ENCODE data around the gene MAP3K5. TPM values are rescaled to one million over a fixed set of nuclear protein-coding genes. Genes with fewer than 3 reads are reported as not detected.

Gene MAP3K5
- total RNA-seq, 2 experiments from 2014 or later: 6.7 to 7.3 TPM

DNA sequence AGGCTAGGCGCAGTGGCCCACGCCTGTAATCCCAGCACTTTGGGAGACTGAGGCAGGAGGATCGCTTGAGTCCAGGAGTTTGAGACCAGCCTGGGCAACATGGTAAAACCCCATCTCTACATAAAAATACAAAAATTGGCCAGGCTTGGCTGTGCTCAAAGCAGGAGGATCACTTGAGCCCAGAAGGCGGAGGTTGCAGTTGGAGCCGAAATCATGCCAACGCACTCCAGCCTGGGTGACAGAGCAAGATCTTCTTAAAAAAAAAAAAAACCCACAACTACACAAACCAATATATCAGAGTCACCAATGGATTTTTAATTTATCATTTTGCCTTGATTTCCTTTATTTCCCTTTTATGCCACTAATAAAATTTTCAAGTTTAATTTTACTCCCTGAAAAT is 9.3 kb downstream of the MAP3K5 start:
- no peak overlapping the region for H3K4me3 Mint-ChIP-seq
- POLR2A ChIA-PET: no interaction called here
- intact Hi-C loops (cut with DNase I, micrococcal nuclease): loop anchor here in 1 of 2 experiments (2.0 kb wide), 1 partner anchor 30 kb away; no protein-coding TSS in a partner anchor

GRCh38 chr6:136782021-136782770 is 10.1 kb downstream of the MAP3K5 start:
- H3K4me1 Mint-ChIP-seq: peaks cover 45% of the 10 kb centered on the region
- no peak for DNase-seq
- POLR2A ChIA-PET: no interaction called here
- intact Hi-C loops (cut with DNase I, micrococcal nuclease): loop anchor here in 1 of 2 experiments (2.0 kb wide), 1 partner anchor 29 kb away; no protein-coding TSS in a partner anchor
- no peak overlapping the region for H3K4me3 Mint-ChIP-seq
- H3K9me3 Mint-ChIP-seq (ENCODE audit: low read depth): no peaks in the 10 kb centered on the region
- no peaks in the 10 kb centered on the region for H3K27me3 Mint-ChIP-seq
- peak; percentile 77 for ATAC-seq
- CTCF ChIA-PET: interaction anchor here (0.6 to 0.9 kb wide), 4 partner anchors 50 to 364 kb away, joined by 3 to 4 read pairs (median 4); no protein-coding TSS in a partner anchor
- peaks cover 12% of the 10 kb centered on the region for H3K36me3 Mint-ChIP-seq (ENCODE audit: low read depth)
- H3K27ac Mint-ChIP-seq: peak overlapping the region; percentile 69

More for the DNA sequence above, 9.3 kb downstream of the MAP3K5 start:
- CTCF ChIA-PET: interaction anchor here (0.7 to 10.4 kb wide), 3 partner anchors 9 to 139 kb away, joined by 4 to 263 read pairs (median 11); partner anchors contain the start of gene MAP3K5
- Mint-ChIP-seq H3K36me3 (ENCODE audit: low read depth) (peaks cover 12% of the 10 kb centered on the region), H3K9me3 (ENCODE audit: low read depth) (no peaks in the 10 kb centered on the region), H3K4me1 (peaks cover 53% of the 10 kb centered on the region), H3K27ac (no peak overlapping the region), H3K27me3 (no peaks in the 10 kb centered on the region)
- no peak for DNase-seq
- no peak for ATAC-seq

GRCh38 chr6:136780972-136781371 is 11.3 kb downstream of the MAP3K5 start:
- Mint-ChIP-seq H3K4me1 (peaks cover 39% of the 10 kb centered on the region), H3K9me3 (ENCODE audit: low read depth) (no peaks in the 10 kb centered on the region), H3K4me3 (no peak overlapping the region), H3K27me3 (no peaks in the 10 kb centered on the region), H3K27ac (no peak overlapping the region), H3K36me3 (ENCODE audit: low read depth) (peaks cover 12% of the 10 kb centered on the region)
- ChIA-PET POLR2A (no interaction called here), CTCF (interaction anchor here (0.9 to 1.4 kb wide), 3 partner anchors 9 to 49 kb away, joined by 3 to 4 read pairs (median 4); partner anchors contain the start of gene MAP3K5)
- intact Hi-C loops (cut with DNase I, micrococcal nuclease): no loop called here
- DNase-seq (no peak), ATAC-seq (no peak)

DNA sequence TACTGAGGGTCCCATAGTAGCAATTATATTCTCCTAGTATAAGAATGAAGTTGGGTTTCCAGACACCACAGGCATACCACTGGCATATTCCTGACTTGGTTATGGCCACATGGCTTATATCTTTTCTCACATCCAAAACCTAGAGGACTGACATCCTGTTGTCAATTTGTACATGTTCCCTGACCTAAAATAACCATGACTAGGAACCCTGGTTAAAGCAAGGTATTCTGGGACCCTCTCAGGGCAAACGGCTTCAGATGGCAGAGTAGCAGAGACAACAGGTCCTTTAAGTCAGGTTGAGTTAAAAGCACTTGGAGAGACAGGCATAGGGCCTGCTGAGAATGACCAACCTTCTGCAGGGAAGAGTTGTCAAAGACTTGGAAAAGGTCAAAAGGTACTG is 12.6 kb downstream of the MAP3K5 start:
- DNase-seq (no peak), ATAC-seq (no peak)
- H3K27ac Mint-ChIP-seq: no peak overlapping the region
- H3K36me3 Mint-ChIP-seq (ENCODE audit: low read depth): peaks cover 12% of the 10 kb centered on the region
- intact Hi-C loops (cut with DNase I, micrococcal nuclease): no loop called here
- H3K4me1 Mint-ChIP-seq: peaks cover 35% of the 10 kb centered on the region
- CTCF ChIA-PET: interaction anchor here (1.2 kb wide), 1 partner anchor 13 kb away, joined by 4 read pairs; the partner anchor contains the start of gene MAP3K5
- no peak overlapping the region for H3K4me3 Mint-ChIP-seq
- no peaks in the 10 kb centered on the region for H3K27me3 Mint-ChIP-seq
- H3K9me3 Mint-ChIP-seq (ENCODE audit: low read depth): no peaks in the 10 kb centered on the region
- POLR2A ChIA-PET: no interaction called here

DNA sequence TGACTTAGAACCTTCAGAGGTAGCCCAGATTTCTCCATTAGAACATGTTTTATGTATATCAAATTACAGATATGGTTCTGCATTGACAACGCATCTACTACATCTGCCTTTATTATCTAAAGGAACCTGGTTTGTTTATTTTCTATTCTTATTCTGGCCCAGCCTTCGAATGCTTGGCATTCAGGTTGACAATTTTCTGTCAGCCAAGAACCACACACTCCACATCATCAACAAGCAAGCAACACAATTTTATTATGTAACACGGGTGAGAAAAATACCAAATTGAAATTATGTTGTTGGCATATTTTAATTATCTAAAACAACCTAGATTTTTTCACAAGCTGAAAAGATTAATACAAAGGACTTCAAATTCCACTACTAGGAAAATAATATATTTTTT is 14.6 kb downstream of the MAP3K5 start:
- Mint-ChIP-seq H3K9me3 (ENCODE audit: low read depth) (no peaks in the 10 kb centered on the region), H3K36me3 (ENCODE audit: low read depth) (peaks cover 9% of the 10 kb centered on the region), H3K27me3 (no peaks in the 10 kb centered on the region), H3K4me3 (no peak overlapping the region), H3K27ac (no peak overlapping the region), H3K4me1 (peaks cover 35% of the 10 kb centered on the region)
- ATAC-seq (no peak), DNase-seq (no peak)
- POLR2A ChIA-PET: no interaction called here
- CTCF ChIA-PET: no interaction called here
- intact Hi-C loops (cut with DNase I, micrococcal nuclease): no loop called here

- POLR2A ChIA-PET: no interaction called here
- peaks cover 39% of the 10 kb centered on the region for H3K4me1 Mint-ChIP-seq
- H3K27ac Mint-ChIP-seq: peak overlapping the region; percentile 51
Measured at GRCh38 chr6:136775548-136775947, 16.7 kb downstream of the MAP3K5 start.

GRCh38 chr6:136775081-136775480 is 17.2 kb downstream of the MAP3K5 start:
- no peak for ATAC-seq
- H3K36me3 Mint-ChIP-seq (ENCODE audit: low read depth): peaks cover 7% of the 10 kb centered on the region
- DNase-seq: no peak
- no peaks in the 10 kb centered on the region for H3K27me3 Mint-ChIP-seq
- no peak overlapping the region for H3K27ac Mint-ChIP-seq
- CTCF ChIA-PET: interaction anchor here (0.5 to 1.7 kb wide), 3 partner anchors 17 to 174 kb away, joined by 3 to 7 read pairs (median 3); partner anchors contain the start of gene MAP3K5
- no peaks in the 10 kb centered on the region for H3K9me3 Mint-ChIP-seq (ENCODE audit: low read depth)
- intact Hi-C loops (cut with DNase I, micrococcal nuclease): no loop called here
- POLR2A ChIA-PET: no interaction called here
- peaks cover 39% of the 10 kb centered on the region for H3K4me1 Mint-ChIP-seq
- no peak overlapping the region for H3K4me3 Mint-ChIP-seq

More at GRCh38 chr6:136775548-136775947, 16.7 kb downstream of the MAP3K5 start:
- CTCF ChIA-PET: interaction anchor here (0.5 to 1.7 kb wide), 3 partner anchors 17 to 175 kb away, joined by 3 to 7 read pairs (median 3); partner anchors contain the start of gene MAP3K5
- intact Hi-C loops (cut with DNase I, micrococcal nuclease): no loop called here
- DNase-seq: no peak
- Mint-ChIP-seq H3K9me3 (ENCODE audit: low read depth) (no peaks in the 10 kb centered on the region), H3K4me3 (no peak overlapping the region), H3K27me3 (no peaks in the 10 kb centered on the region), H3K36me3 (ENCODE audit: low read depth) (peaks cover 7% of the 10 kb centered on the region)
- ATAC-seq: no peak

GRCh38 chr6:136774228-136775041 is 17.8 kb downstream of the MAP3K5 start:
- Mint-ChIP-seq H3K9me3 (ENCODE audit: low read depth) (no peaks in the 10 kb centered on the region), H3K27ac (peak overlapping the region; percentile 64), H3K36me3 (ENCODE audit: low read depth) (peaks cover 7% of the 10 kb centered on the region), H3K4me3 (no peak overlapping the region), H3K4me1 (peaks cover 39% of the 10 kb centered on the region), H3K27me3 (no peaks in the 10 kb centered on the region)
- ATAC-seq (peak; percentile 57), DNase-seq (no peak)
- intact Hi-C loops (cut with DNase I, micrococcal nuclease): no loop called here
- ChIA-PET CTCF (interaction anchor here (1.0 to 1.7 kb wide), 3 partner anchors 18 to 125 kb away, joined by 3 to 7 read pairs (median 3); partner anchors contain the start of gene MAP3K5), POLR2A (no interaction called here)

- ChIA-PET POLR2A (no interaction called here), CTCF (no interaction called here)
- DNase-seq (no peak), ATAC-seq (no peak)
- Mint-ChIP-seq H3K27me3 (no peaks in the 10 kb centered on the region), H3K4me3 (no peak overlapping the region), H3K36me3 (ENCODE audit: low read depth) (peaks cover 7% of the 10 kb centered on the region), H3K9me3 (ENCODE audit: low read depth) (no peaks in the 10 kb centered on the region), H3K27ac (peak overlapping the region; percentile 20), H3K4me1 (peaks cover 43% of the 10 kb centered on the region)
- intact Hi-C loops (cut with DNase I, micrococcal nuclease): no loop called here
Measured at GRCh38 chr6:136773473-136773796, 18.8 kb downstream of the MAP3K5 start.

- intact Hi-C loops (cut with DNase I, micrococcal nuclease): no loop called here
- Mint-ChIP-seq H3K9me3 (ENCODE audit: low read depth) (no peaks in the 10 kb centered on the region), H3K4me3 (no peak overlapping the region), H3K27me3 (no peaks in the 10 kb centered on the region), H3K4me1 (peaks cover 47% of the 10 kb centered on the region), H3K36me3 (ENCODE audit: low read depth) (peaks cover 7% of the 10 kb centered on the region), H3K27ac (peak overlapping the region; percentile 37)
- ATAC-seq (peak; percentile 59), DNase-seq (no peak)
- ChIA-PET CTCF (interaction anchor here (0.7 to 1.7 kb wide), 4 partner anchors 10 to 26 kb away, joined by 3 to 6 read pairs (median 3); no protein-coding TSS in a partner anchor), POLR2A (no interaction called here)
Measured at GRCh38 chr6:136772685-136773472, 19.4 kb downstream of the MAP3K5 start.

GRCh38 chr6:136771306-136771705 is 21.0 kb downstream of the MAP3K5 start:
- Mint-ChIP-seq H3K27ac (no peak overlapping the region), H3K36me3 (ENCODE audit: low read depth) (peaks cover 7% of the 10 kb centered on the region), H3K4me3 (no peak overlapping the region), H3K4me1 (peaks cover 59% of the 10 kb centered on the region), H3K27me3 (no peaks in the 10 kb centered on the region), H3K9me3 (ENCODE audit: low read depth) (no peaks in the 10 kb centered on the region)
- DNase-seq (no peak), ATAC-seq (no peak)
- intact Hi-C loops (cut with DNase I, micrococcal nuclease): no loop called here
- ChIA-PET CTCF (interaction anchor here (1.2 to 1.7 kb wide), 3 partner anchors 8 to 128 kb away, joined by 4 to 6 read pairs (median 6); partner anchors contain the start of gene MAP3K5), POLR2A (interaction anchor here (0.7 to 0.8 kb wide), 2 partner anchors 21 to 1098 kb away, joined by 3 to 14 read pairs; partner anchors contain the start of gene MAP3K5)

Measured in activated CD4-positive, alpha-beta T cell treated with anti-CD3 and anti-CD28 coated beads for 36 hours (primary cell).